Osteoblast (primary cell): ENCODE results near the gene YES1. TPM values are rescaled to one million over a fixed set of nuclear protein-coding genes. Genes with fewer than 3 reads are reported as not detected.

Source experiments
- DNase-seq: peaks from one replicate; pipeline ENCODE4 v3.0.0; 2011; ENCODE audit warnings: low spot score, mixed read lengths; ENCODE audit not compliant: insufficient read length; ENCODE audit errors: missing footprints
- H2AFZ ChIP-seq: 2 replicates; pipeline ENCODE4 v1.6.0; 2011; ENCODE audit warnings: mild to moderate bottlenecking, low read length
- H3K27ac ChIP-seq: 2 replicates; pipeline ENCODE4 v1.5.1; 2011; ENCODE audit warnings: mild to moderate bottlenecking, low read depth, low read length, moderate library complexity
- H3K27me3 ChIP-seq: 2 replicates; pipeline ENCODE4 v1.6.0; 2012; ENCODE audit warnings: mild to moderate bottlenecking, control low read depth, inconsistent platforms, low read length, moderate library complexity; ENCODE audit not compliant: insufficient read depth
- H3K36me3 ChIP-seq: 2 replicates; pipeline ENCODE4 v1.5.1; 2011; ENCODE audit warnings: mild to moderate bottlenecking, low read length, control low read depth, moderate library complexity; ENCODE audit not compliant: insufficient read depth
- H3K4me1 ChIP-seq: 2 replicates; pipeline ENCODE4 v1.5.1; 2011; ENCODE audit warnings: mild to moderate bottlenecking, low read length, control low read depth, moderate library complexity; ENCODE audit not compliant: insufficient read depth
- H3K4me2 ChIP-seq: 2 replicates; pipeline ENCODE4 v1.6.0; 2011; ENCODE audit warnings: mild to moderate bottlenecking, low read length; ENCODE audit not compliant: insufficient read depth
- H3K4me3 ChIP-seq: fragments of 200-600 bp; sonication (generic); 3 replicates; pipeline ENCODE4 v1.5.1; 2012; ENCODE audit warnings: mild to moderate bottlenecking, low read length, inconsistent platforms; ENCODE audit not compliant: insufficient read depth
- H3K79me2 ChIP-seq: 2 replicates; pipeline ENCODE4 v1.6.0; 2012; ENCODE audit warnings: mild to moderate bottlenecking, low read length, control low read depth, inconsistent platforms; ENCODE audit not compliant: insufficient read depth
- H3K9me3 ChIP-seq: 2 replicates; pipeline ENCODE4 v1.5.1; 2011; ENCODE audit warnings: low read depth, low read length, control low read depth
- H4K20me1 ChIP-seq: 2 replicates; pipeline ENCODE4 v1.6.0; 2012; ENCODE audit warnings: mild to moderate bottlenecking, low read length, control low read depth; ENCODE audit not compliant: insufficient read depth
- total RNA-seq: library from RNA; depleted of rRNA; stranded (reverse); fragments of >200 nt; gene quantifications from 2 replicates; pipeline ENCODE4 v1.2.3, GENCODE V29; 2012
- TF ChIP-seq, protein P1 (sequence below): IDR thresholded peaks from 2 replicates; pipeline ENCODE4 v1.5.1; 2011; ENCODE audit warnings: mild to moderate bottlenecking, low read depth, low read length, moderate library complexity; ENCODE audit errors: extremely low read depth

YES1 gene
- total RNA-seq: 97.5 and 99.5 TPM in 2 replicates

DNA sequence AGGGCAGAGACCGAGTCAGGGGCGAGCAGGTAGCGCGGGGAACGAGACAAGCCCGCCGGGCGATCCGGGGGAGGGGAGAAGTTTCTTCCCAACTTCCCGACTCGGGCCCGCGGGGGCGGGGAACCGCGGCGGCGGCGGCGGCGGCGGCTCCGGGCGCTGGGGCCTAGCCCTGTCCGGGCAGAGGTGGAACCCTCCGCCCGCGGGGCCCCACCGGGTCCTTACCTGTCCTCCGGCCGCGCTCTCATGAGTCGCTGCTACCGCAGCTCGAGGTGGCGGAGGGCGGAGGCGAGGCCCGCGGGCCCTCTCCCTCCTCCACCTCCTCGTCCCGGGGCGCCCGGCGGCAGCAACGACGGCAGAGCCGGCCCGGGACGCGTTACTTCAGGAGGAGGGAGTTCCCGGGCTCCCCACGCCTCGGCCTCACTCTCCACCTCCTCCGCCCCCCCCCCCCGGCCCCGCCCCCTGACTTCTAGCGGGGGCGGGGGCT lies at the start of gene YES1:
TSS of gene YES1 (minus strand) at position 351 of the 484 bp plus-strand sequence. CDS start 55,415 bp downstream, outside the sequence.
- Histone ChIP-seq H3K9me3 (no peaks in the 10 kb centered on the region), H3K36me3 (no peaks in the 10 kb centered on the region), H2AFZ (peak within 1 kb of the TSS; percentile 98), H3K4me2 (peak within 1 kb of the TSS; percentile 87), H3K27ac (peak within 1 kb of the TSS; percentile 88), H3K4me3 (peak within 1 kb of the TSS; percentile 100), H3K4me1 (peaks cover 26% of the 10 kb centered on the region), H3K27me3 (no peaks in the 10 kb centered on the region), H4K20me1 (peaks cover 32% of the 10 kb centered on the region), H3K79me2 (peaks cover 49% of the 10 kb centered on the region)
- peak; percentile 97 for DNase-seq
- TF ChIP-seq, protein P1, sequence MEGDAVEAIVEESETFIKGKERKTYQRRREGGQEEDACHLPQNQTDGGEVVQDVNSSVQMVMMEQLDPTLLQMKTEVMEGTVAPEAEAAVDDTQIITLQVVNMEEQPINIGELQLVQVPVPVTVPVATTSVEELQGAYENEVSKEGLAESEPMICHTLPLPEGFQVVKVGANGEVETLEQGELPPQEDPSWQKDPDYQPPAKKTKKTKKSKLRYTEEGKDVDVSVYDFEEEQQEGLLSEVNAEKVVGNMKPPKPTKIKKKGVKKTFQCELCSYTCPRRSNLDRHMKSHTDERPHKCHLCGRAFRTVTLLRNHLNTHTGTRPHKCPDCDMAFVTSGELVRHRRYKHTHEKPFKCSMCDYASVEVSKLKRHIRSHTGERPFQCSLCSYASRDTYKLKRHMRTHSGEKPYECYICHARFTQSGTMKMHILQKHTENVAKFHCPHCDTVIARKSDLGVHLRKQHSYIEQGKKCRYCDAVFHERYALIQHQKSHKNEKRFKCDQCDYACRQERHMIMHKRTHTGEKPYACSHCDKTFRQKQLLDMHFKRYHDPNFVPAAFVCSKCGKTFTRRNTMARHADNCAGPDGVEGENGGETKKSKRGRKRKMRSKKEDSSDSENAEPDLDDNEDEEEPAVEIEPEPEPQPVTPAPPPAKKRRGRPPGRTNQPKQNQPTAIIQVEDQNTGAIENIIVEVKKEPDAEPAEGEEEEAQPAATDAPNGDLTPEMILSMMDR: no peak

DNA sequence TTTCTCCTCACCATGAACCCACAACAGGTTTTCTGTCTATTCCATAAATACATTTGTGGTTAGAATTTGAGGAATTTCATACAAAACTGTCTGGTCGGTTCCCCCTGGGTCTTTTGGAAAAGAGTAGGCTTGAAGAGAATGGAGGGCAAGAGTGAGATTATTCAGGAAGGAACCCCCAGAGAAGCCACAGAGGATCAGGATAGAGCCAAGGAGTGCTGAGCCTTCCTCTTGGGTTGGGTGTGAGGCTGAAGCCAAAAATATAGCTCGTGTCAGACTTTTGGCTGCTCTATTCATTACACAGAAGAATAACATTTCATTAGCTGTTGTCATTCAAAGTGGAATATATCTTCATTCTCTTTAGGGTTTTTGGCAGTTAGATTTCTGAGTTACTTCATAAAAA lies 45.9 kb upstream of the YES1 start:
- Histone ChIP-seq H3K27me3 (peaks cover 3% of the 10 kb centered on the region), H3K4me1 (no peaks in the 10 kb centered on the region), H3K4me2 (no peak overlapping the region), H3K9me3 (no peaks in the 10 kb centered on the region), H3K36me3 (no peaks in the 10 kb centered on the region), H3K4me3 (no peak overlapping the region), H2AFZ (no peak overlapping the region), H4K20me1 (no peaks in the 10 kb centered on the region), H3K27ac (no peak overlapping the region), H3K79me2 (no peaks in the 10 kb centered on the region)
- TF ChIP-seq, protein P1: no peak
- no peak for DNase-seq

DNA sequence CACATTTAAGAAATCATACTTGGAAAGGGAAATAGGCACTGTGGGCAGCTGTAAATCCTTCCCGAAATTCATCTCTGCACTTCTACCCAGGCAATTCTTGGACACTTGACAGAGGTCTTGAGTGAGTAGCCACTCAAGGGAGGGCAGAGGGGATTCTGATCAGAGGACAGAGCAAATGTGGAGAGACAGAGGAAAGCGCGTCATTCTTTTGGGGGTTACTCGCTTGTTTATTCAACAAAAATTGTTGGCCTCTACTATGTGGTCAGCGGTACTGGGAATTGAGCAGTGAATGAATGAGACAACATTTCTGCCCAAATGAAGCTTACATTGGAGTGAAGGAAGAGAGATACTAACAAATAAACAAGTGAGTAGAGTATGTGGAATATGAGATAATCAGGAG lies 41.4 kb upstream of the YES1 start:
- TF ChIP-seq, protein P1: no peak
- DNase-seq: no peak
- no peak overlapping the region for H3K27ac ChIP-seq
- H3K27me3 ChIP-seq: no peaks in the 10 kb centered on the region
- no peak overlapping the region for H3K4me3 ChIP-seq
- H3K36me3 ChIP-seq: no peaks in the 10 kb centered on the region
- no peak overlapping the region for H3K4me2 ChIP-seq
- no peaks in the 10 kb centered on the region for H3K79me2 ChIP-seq
- no peak overlapping the region for H2AFZ ChIP-seq
- H3K4me1 ChIP-seq: no peaks in the 10 kb centered on the region
- no peaks in the 10 kb centered on the region for H3K9me3 ChIP-seq
- no peaks in the 10 kb centered on the region for H4K20me1 ChIP-seq

DNA sequence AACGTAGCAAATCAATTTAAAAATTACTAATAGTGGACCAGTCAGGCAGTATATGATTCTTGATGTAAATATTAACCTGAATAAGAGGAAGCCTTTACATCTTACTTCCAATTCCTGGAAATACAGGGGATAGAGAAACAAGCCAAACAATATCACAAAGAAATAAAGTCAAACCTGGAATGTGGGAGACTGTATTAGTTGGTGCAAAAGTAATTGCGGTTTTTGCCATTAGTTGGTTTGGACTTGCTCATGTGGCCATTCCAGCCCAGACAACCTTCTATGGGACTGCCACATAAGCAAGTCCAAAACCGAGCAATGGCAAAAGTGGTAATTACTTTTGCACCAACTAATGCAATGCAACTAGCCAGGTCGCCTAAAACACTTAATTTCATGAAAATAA lies 38.9 kb upstream of the YES1 start:
- Histone ChIP-seq H3K27me3 (no peaks in the 10 kb centered on the region), H4K20me1 (no peaks in the 10 kb centered on the region), H3K27ac (no peak overlapping the region), H3K36me3 (no peaks in the 10 kb centered on the region), H3K4me2 (no peak overlapping the region), H3K4me1 (no peaks in the 10 kb centered on the region), H3K9me3 (no peaks in the 10 kb centered on the region), H3K79me2 (no peaks in the 10 kb centered on the region), H2AFZ (no peak overlapping the region), H3K4me3 (no peak overlapping the region)
- TF ChIP-seq, protein P1: no peak
- DNase-seq: no peak
